GM12872 (cell line): ENCODE measurements around the gene MXD3.

Source experiments
- TF ChIP-seq, protein P1 (sequence below): IDR thresholded peaks from 3 replicates; pipeline ENCODE4 v1.5.1; 2011; ENCODE audit warnings: low read depth, mild to moderate bottlenecking, low read length, moderate library complexity; ENCODE audit not compliant: insufficient read depth

Gene MXD3

DNA sequence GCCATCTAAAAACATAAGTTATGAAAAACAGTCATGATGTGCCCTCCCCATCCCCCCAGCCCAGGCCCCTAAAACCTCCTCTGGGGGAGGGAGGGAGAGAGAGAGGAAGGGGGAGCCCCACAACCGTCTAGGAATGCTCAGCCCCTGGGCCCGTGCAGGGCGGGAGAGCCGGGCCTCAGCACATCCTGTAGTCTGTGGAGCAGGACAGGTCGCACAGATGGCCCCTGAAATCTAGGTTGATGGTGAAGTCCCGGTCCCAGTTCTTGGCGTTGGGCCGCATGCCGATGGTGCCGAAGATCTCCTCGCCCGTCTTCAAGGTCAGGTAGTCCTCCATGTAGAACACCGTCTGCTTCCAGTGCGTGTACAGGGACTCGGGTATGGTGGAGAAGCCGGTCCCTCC lies 46.3 kb downstream of the MXD3 start:
- TF ChIP-seq, protein P1, sequence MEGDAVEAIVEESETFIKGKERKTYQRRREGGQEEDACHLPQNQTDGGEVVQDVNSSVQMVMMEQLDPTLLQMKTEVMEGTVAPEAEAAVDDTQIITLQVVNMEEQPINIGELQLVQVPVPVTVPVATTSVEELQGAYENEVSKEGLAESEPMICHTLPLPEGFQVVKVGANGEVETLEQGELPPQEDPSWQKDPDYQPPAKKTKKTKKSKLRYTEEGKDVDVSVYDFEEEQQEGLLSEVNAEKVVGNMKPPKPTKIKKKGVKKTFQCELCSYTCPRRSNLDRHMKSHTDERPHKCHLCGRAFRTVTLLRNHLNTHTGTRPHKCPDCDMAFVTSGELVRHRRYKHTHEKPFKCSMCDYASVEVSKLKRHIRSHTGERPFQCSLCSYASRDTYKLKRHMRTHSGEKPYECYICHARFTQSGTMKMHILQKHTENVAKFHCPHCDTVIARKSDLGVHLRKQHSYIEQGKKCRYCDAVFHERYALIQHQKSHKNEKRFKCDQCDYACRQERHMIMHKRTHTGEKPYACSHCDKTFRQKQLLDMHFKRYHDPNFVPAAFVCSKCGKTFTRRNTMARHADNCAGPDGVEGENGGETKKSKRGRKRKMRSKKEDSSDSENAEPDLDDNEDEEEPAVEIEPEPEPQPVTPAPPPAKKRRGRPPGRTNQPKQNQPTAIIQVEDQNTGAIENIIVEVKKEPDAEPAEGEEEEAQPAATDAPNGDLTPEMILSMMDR: no peak

DNA sequence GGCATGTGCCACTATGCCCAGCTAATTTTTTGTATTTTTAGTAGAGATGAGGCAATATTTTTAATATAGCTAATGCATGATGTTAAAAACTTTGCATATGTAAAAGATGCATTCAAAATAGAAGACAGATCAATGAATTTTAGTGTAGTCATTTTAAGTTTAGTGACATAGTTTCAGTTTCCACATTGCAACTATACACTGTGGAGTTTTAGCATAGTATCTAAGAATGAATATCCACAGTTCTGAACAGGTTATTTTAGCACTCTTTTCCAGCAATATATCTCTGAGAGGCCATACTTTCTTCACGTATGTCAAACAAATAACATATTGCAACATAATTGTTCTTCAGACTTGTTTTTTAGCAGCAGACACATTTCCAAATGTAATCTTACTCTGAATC lies 47.5 kb downstream of the MXD3 start:
- TF ChIP-seq, protein P1: no peak

GRCh38 chr5:177261510-177261909 lies 50.2 kb downstream of the MXD3 start:
- TF ChIP-seq, protein P1: no peak

GRCh38 chr5:177260961-177261360 lies 50.7 kb downstream of the MXD3 start:
- TF ChIP-seq, protein P1: no peak
